ENCODE data around the gene TSHZ2. TPM values are rescaled to one million over a fixed set of nuclear protein-coding genes. Genes with fewer than 3 reads are reported as not detected.

TSHZ2 gene
- total RNA-seq, 1 experiment from 2014 or later, result 0.07 TPM

GRCh38 chr20:53138454-53139262, 166.5 kb downstream of the TSHZ2 start:
- Histone ChIP-seq H2BK20ac (ENCODE audit: low read depth, low read length, poor library complexity, severe bottlenecking) (no peak overlapping the region), H3K79me1 (ENCODE audit: insufficient read depth, low read depth, low read length, poor library complexity, severe bottlenecking) (no peaks in the 10 kb centered on the region), H4K91ac (ENCODE audit: insufficient read length, low read depth, low read length) (no peak overlapping the region), H4K5ac (ENCODE audit: insufficient read length, low read depth, low read length) (no peak overlapping the region), H3K56ac (ENCODE audit: insufficient read length, low read depth, low read length) (no peak overlapping the region), H3K4ac (ENCODE audit: low read depth, low read length) (no peak overlapping the region), H3K79me2 (ENCODE audit: insufficient read depth, low read length) (no peaks in the 10 kb centered on the region), H2AFZ (ENCODE audit: low read length) (no peak overlapping the region), H3K27me3 (ENCODE audit: insufficient read depth, low read length) (no peaks in the 10 kb centered on the region), H3K14ac (ENCODE audit: insufficient read depth, low read length) (no peak overlapping the region), H3K18ac (ENCODE audit: insufficient read length, low read depth, low read length) (no peak overlapping the region), H3K9ac (ENCODE audit: extremely low read depth, insufficient read length, low read length) (no peak overlapping the region), H3K23ac (ENCODE audit: insufficient read length, low read depth, low read length) (no peak overlapping the region), H3K23me2 (ENCODE audit: insufficient read length, low read depth, low read length, poor library complexity, severe bottlenecking) (no peaks in the 10 kb centered on the region), H2BK15ac (ENCODE audit: low read depth, low read length) (no peak overlapping the region), H3K4me2 (ENCODE audit: insufficient read depth, insufficient read length, low read length) (no peak overlapping the region), H3K27ac (ENCODE audit: insufficient read length, low read depth, low read length) (no peak overlapping the region), H4K20me1 (ENCODE audit: control insufficient read depth, insufficient read depth, insufficient read length) (no peaks in the 10 kb centered on the region), H2AK5ac (ENCODE audit: insufficient read length, low read length) (no peak overlapping the region), H3K9me3 (ENCODE audit: control insufficient read depth, low read depth, low read length) (no peaks in the 10 kb centered on the region), H2BK120ac (ENCODE audit: low read depth, low read length, poor library complexity, severe bottlenecking) (no peak overlapping the region), H3K4me1 (ENCODE audit: insufficient read depth, low read length) (no peaks in the 10 kb centered on the region), H2BK5ac (ENCODE audit: insufficient read length, low read length) (no peak overlapping the region), H2BK12ac (ENCODE audit: insufficient read length, low read depth, low read length) (no peak overlapping the region), H3T11ph (ENCODE audit: low read length) (no peak overlapping the region), H4K8ac (replicated peaks; ENCODE audit: insufficient read length, low read depth, low read length) (no peak overlapping the region)
- Mint-ChIP-seq H3K4me3 (no peak overlapping the region), H3K4me1 (peaks cover 10 to 14% of the 10 kb centered on the region in 2 experiments), H3K36me3 (ENCODE audit: insufficient read depth in 1 of 3, low read depth in 3 of 3) (no peaks in the 10 kb centered on the region), H3K9me3 (no peaks in the 10 kb centered on the region), H3K27me3 (ENCODE audit: low read depth) (no peaks in the 10 kb centered on the region), H3K27ac (no peak overlapping the region; a peak in 1 of 7 replicates)
- TF ChIP-seq CTCF (conservative IDR thresholded peaks at IDR 0.05), result no peak
- no CpG with 5 or more reads among the region's 3 CpGs for WGBS (ENCODE audit: extremely low coverage, insufficient read length, low lambda C conversion rate)
- no peak for DNase-seq

Data from H9 (cell line).